GM21423 (cell line): ENCODE results near the gene WFIKKN2.
"Not testable (repeated sequence)": the region's sequence is repeated elsewhere in the genome, so short reads cannot be mapped to it uniquely, and the experiment has no call there.

Experiments
- ATAC-seq: cut with Tn5 transposase; IDR thresholded peaks from one replicate; pipeline ENCODE4 v1.9.1; 2021; ENCODE audit warnings: mild to moderate bottlenecking, moderate library complexity; ENCODE audit not compliant: unreplicated experiment

Gene WFIKKN2, protein sequence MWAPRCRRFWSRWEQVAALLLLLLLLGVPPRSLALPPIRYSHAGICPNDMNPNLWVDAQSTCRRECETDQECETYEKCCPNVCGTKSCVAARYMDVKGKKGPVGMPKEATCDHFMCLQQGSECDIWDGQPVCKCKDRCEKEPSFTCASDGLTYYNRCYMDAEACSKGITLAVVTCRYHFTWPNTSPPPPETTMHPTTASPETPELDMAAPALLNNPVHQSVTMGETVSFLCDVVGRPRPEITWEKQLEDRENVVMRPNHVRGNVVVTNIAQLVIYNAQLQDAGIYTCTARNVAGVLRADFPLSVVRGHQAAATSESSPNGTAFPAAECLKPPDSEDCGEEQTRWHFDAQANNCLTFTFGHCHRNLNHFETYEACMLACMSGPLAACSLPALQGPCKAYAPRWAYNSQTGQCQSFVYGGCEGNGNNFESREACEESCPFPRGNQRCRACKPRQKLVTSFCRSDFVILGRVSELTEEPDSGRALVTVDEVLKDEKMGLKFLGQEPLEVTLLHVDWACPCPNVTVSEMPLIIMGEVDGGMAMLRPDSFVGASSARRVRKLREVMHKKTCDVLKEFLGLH

GRCh38 chr17:50835301-50836234, at the start of gene WFIKKN2:
Gene WFIKKN2 (plus strand): TSS chr17:50835586. CDS start chr17:50835938, 352 bp downstream.
- no peak for ATAC-seq

DNA sequence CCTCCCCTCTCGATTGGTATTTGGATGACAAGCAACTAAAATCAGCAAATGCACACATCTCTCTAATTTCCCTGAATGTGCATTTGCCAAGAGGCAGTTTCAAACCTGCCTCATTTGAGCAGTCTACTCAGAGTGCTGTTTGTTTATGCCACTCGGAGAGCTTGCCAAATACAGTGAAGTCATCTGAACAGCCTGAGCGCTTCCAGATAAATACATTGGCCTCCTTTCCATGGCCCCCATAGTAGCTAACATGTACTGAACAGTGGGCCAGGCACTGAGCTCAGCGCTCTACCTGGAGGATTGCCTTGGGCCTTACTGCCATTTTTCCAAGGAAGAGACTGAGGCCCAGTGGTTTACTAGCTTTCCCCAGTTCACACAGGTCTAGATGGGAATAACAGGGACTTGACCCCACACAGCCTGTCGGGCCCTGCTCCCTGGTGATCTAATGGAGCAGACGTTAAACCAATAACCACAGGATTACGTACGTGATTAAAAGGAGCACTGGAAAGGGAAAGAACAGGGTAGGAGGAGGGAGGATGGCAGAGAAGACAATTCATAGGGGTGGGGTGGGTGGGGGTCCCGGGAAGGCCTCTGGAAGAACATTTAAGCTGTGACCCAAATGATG, 49.3 kb upstream of the WFIKKN2 start:
- ATAC-seq = no peak

- ATAC-seq = no peak
Measured at GRCh38 chr17:50787106-50787505, 48.3 kb upstream of the WFIKKN2 start.

- ATAC-seq = no peak
Measured at GRCh38 chr17:50790618-50791017, 44.8 kb upstream of the WFIKKN2 start.

DNA sequence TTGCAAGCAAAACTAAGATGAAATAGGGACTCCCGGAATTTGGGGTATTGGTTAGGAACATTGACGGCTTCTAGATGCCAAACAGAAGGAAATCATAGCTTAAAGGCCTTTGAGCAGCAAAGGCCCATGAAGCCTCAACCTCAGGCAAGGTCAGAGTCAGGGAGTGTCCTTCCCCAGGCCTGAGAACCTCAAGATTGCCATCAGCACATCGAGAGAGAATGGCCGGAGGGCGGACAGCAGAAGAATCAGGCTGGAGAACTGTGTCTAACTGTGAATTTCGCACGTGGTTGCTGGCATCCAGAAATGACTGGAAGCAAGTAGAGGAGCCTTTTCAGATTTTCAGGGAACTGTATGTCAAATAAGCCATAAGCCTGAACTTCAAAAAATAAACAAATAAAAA, 43.3 kb upstream of the WFIKKN2 start:
- ATAC-seq = no peak

DNA sequence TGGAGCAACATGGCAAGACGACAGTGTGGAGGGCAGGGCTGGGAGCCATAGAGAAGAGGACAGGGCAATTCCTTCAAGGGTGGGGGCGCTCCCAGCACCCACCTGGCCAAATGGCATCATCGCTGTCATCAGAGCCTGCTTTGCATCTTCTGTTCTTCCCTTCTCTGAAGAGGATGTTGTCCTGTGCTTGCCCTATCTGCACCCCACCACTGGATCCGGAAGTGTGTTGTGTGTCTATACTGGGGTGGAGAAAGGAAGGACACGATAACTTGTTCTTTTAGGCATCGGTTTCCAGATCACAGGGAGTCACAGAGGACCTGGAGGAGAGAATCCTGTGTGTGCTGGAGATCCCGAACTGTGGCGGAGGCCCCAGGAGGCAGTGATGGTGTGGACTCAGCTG, 42.4 kb upstream of the WFIKKN2 start:
- no peak for ATAC-seq

DNA sequence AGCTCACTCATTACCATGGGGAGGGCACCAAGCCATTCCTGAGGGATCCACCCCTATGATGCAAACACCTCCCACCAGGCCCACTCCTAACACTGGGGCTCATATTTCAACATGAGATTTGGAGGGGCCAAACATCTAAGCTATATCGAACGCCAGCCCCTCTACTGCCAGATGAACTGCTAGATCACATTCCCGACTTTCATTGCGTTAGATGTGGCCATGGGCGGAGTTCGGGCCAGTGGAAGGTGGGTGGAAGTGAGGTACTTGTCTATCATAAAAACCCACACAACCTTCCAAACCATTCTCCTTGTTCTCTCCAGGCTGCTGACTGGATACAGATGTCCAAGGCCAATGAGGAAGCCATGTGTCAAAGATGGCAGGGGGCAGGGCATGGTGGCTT, 41.0 kb upstream of the WFIKKN2 start:
- no peak for ATAC-seq

DNA sequence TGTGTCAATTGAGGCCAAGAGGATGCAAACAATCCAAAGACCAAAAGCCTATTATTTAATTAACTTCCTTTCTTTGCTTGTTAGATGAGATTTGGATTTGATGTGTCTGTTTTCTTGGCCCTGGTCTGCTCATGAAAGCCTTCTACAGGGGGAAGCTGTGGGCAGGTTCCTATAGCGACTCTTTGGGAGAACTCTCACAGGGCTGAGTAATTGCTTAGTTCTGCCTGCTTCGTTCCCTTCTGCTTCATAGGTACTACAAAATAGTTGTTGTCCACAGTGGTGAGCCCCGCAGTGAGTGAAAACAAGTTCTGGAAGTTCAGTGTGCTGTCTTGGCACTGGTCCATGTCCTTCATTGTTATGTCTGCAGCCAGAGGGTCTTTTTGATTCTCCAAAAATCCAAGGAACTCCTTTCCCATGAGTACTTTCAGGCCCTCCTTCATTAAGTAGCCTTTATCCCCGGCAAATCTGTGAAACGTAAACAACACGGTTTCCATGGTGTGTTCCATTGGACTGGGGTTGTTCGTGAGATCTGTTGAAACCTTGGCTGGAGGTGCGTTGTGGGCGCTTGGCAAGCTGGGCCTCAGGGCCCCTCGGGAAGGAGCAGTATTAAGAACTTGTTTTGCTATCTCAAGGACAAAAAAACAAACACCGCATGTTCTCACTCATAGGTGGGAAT, 38.1 kb upstream of the WFIKKN2 start:
- ATAC-seq = no peak

GRCh38 chr17:50798424-50799288, 36.7 kb upstream of the WFIKKN2 start:
- no peak for ATAC-seq

- ATAC-seq = no peak
Measured at GRCh38 chr17:50799582-50799981, 35.8 kb upstream of the WFIKKN2 start.

GRCh38 chr17:50800196-50800700, 35.1 kb upstream of the WFIKKN2 start:
- ATAC-seq = no peak

- no peak for ATAC-seq
Measured at GRCh38 chr17:50802609-50803571, 32.5 kb upstream of the WFIKKN2 start.

- no peak for ATAC-seq
Measured at GRCh38 chr17:50803676-50804075, 31.7 kb upstream of the WFIKKN2 start.

DNA sequence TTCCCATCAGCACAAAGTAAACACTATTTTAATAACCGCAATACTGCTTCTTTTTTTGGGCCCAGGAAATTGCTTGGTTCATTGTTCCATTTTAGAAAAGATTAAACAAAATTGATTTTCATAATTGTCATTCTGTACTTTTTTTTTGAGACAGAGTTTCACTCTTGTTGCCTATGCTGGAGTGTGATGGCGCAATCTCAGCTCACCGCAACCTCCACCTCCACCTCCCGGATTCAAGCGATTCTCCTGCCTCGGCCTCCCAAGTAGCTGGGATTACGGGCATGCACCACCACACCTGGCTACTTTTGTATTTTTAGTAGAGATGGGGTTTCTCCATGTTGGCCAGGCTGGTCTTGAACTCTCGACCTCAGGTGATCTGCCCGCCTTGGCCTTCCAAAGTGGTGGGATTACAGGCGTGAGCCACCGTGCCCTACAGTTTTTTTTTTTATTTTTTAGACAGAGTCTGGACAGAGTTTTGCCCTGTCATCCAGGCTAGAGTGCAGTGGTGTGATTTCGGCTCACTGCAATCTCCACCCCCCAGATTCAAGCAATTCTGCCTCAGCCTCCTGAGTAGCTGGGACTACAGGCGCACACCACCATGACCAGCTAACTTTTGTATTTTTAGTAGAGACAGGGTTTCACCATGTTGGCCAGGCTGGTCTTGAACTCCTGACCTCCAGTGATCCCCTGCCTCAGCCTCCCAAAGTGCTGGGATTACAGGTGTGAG, 30.5 kb upstream of the WFIKKN2 start:
- not testable (repeated sequence) for ATAC-seq

- no peak for ATAC-seq
Measured at GRCh38 chr17:50805486-50805885, 29.9 kb upstream of the WFIKKN2 start.

- ATAC-seq = no peak
Measured at GRCh38 chr17:50806141-50806643, 29.2 kb upstream of the WFIKKN2 start.

- ATAC-seq = no peak
Measured at GRCh38 chr17:50807009-50807408, 28.4 kb upstream of the WFIKKN2 start.
